ENCODE measurements around the gene JAKMIP2. TPM values are rescaled to one million over a fixed set of nuclear protein-coding genes. Genes with fewer than 3 reads are reported as not detected.
A peak's percentile ranks its signal among the peaks of the same experiment; 100 is the strongest.
"Not testable (repeated sequence)": the region's sequence is repeated elsewhere in the genome, so short reads cannot be mapped to it uniquely, and the experiment has no call there.

The JAKMIP2 gene
- 2.9 TPM for total RNA-seq
- polyA plus RNA-seq: 1 to 10 TPM in 3 of 4 donors, under 1 TPM in 1; 0.26 to 5.0 (median 2.2) TPM

DNA sequence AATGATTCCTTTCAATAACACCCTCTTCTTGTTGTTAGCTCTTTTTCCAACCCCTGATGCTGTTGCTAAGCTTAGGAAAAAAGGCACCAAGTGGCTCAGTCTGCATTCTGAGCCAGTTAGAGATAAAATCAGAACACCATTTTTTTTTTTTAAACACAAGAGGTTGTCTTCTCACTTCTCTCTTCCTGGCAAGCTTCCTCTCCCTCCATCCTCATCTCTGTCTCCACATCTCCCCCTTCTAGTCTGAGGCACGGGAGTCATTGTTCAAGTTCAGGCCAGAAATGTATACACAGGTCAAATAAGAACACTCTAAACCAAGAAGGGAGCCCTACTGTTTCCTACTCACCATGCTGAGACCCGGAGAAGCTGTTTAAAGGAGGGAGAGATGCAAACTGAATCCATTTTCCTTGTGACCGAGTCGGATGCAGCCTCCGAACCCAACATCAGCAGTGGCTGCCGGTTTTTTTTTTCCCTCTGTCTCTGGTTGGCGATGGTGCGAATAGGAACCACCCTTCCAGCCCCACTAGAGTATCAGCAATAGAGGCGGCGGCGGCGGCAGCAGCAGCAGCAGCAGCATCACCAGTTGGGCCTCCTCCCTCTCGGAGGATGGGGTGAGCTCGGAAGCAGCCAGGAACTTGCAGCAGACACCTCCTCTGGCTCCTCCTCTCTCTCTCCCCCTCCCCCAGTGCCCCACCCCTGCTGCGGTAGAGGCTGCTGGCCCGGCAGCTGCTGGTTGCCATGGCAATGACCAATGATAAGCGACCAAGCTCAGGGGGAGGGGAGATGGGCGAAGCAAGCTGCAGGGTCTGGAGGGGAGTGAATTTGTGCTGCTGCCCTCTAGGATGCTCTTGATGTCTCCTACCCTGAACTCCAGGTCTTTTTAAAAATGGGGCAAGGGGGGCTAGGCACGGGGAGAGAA, at the start of gene JAKMIP2:
Gene JAKMIP2 (minus strand): TSS at position 619 of the 919 bp plus-strand sequence. CDS start 110,922 bp downstream, outside the sequence.
- Histone ChIP-seq H3K4me1 (ENCODE audit: control insufficient read depth, insufficient read depth, low read length, poor library complexity, severe bottlenecking) (no peaks in the 10 kb centered on the region), H3K27me3 (ENCODE audit: control insufficient read depth, insufficient read depth, low read length) (no peaks in the 10 kb centered on the region), H3K4me3 (ENCODE audit: low read depth, low read length) (peak within 1 kb of the TSS; percentile 64), H3K36me3 (ENCODE audit: control insufficient read depth, insufficient read depth, low read length) (no peaks in the 10 kb centered on the region), H3K27ac (ENCODE audit: insufficient read depth, low read length, poor library complexity, severe bottlenecking) (peak within 1 kb of the TSS; percentile 45), H3K9me3 (ENCODE audit: control insufficient read depth in 2 of 2, low read length in 2 of 2) (no peaks in the 10 kb centered on the region)
- Mint-ChIP-seq H3K9me3 (no peaks in the 10 kb centered on the region), H3K27me3 (no peaks in the 10 kb centered on the region), H3K36me3 (no peaks in the 10 kb centered on the region), H3K27ac (peak within 1 kb of the TSS in 2 of 3 donors; percentile 39 to 73), H3K4me3 (peak within 1 kb of the TSS; percentile 76 to 89 (median 86)), H3K4me1 (peaks cover 5 to 25% (median 7%) of the 10 kb centered on the region in 4 donors)
- DNase-seq: peak; percentile 71 to 85 (median 74)
- peak; percentile 93 to 98 for ATAC-seq (ENCODE audit: low read depth in 2 of 2)

DNA sequence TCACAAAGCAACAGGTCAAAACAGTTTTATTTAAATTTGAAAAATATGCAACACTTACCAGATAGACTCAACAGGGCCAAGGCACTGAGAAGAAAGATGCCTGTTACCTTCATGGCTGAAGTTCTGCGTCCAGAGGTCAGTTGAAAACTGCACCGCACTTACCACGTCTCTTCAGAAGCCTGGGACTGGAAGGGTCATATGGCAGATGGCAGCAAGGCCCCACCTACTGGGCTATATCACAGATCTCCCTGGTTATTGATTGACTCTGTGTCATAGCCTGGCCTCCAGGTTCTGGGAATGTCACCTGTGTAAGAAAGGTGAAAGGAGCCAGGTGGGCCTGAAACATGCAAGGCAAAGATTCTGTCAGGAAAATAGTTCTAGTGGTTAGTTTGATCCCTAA, 48.9 kb upstream of the JAKMIP2 start, which contains the start of gene SPINK1:
Gene SPINK1 (minus strand): TSS at position 207 of the 400 bp plus-strand sequence. CDS start 94 bp downstream, at position 113.
- no peaks in the 10 kb centered on the region for H3K36me3 Mint-ChIP-seq
- H3K27ac ChIP-seq (ENCODE audit: insufficient read depth, low read length, poor library complexity, severe bottlenecking): no peak within 1 kb of the TSS
- H3K9me3 Mint-ChIP-seq: peaks cover 0 to 1% (median 0%) of the 10 kb centered on the region in 7 donors

DNA sequence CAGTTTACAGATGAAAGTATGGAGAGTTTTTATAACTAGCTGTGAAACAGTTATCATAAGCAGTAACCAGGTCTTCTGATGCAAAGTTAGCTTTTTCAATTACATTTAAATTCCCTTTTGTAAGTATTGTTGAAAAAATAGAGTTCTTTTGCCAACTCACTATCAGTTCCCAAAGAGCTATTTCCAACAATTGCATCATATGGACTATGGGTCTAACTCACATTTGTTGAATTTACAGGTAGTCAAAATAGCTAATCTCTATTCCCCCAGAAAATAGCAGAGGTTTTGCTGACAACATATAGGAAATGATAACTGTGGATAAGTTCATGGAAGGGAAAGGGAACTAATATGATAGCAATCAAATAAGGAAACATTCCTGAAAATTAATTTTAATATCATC, 47.5 kb upstream of the JAKMIP2 start:
- Mint-ChIP-seq H3K36me3 (no peaks in the 10 kb centered on the region), H3K4me3 (no peak overlapping the region), H3K27me3 (peaks cover 5% of the 10 kb centered on the region), H3K27ac (no peak overlapping the region), H3K9me3 (peaks cover 0 to 3% (median 0%) of the 10 kb centered on the region in 7 donors), H3K4me1 (no peaks in the 10 kb centered on the region)
- no peak overlapping the region for H3K27ac ChIP-seq (ENCODE audit: insufficient read depth, low read length, poor library complexity, severe bottlenecking)
- no peak overlapping the region for H3K4me3 ChIP-seq (ENCODE audit: low read depth, low read length)
- no peaks in the 10 kb centered on the region for H3K9me3 ChIP-seq (ENCODE audit: control insufficient read depth in 2 of 2, low read length in 2 of 2)
- H3K36me3 ChIP-seq (ENCODE audit: control insufficient read depth, insufficient read depth, low read length): no peaks in the 10 kb centered on the region
- H3K4me1 ChIP-seq (ENCODE audit: control insufficient read depth, insufficient read depth, low read length, poor library complexity, severe bottlenecking): no peaks in the 10 kb centered on the region
- H3K27me3 ChIP-seq (ENCODE audit: control insufficient read depth, insufficient read depth, low read length): peaks cover 2% of the 10 kb centered on the region
- ATAC-seq (ENCODE audit: low read depth in 2 of 2) (no peak), DNase-seq (no peak)

More for the DNA sequence above, 48.9 kb upstream of the JAKMIP2 start, which contains the start of gene SPINK1:
- peaks cover 5% of the 10 kb centered on the region for H3K27me3 Mint-ChIP-seq
- no peak within 1 kb of the TSS for H3K4me3 Mint-ChIP-seq
- ATAC-seq (ENCODE audit: low read depth in 2 of 2) (no peak), DNase-seq (no peak)
- no peak within 1 kb of the TSS for H3K27ac Mint-ChIP-seq
- no peaks in the 10 kb centered on the region for H3K4me1 ChIP-seq (ENCODE audit: control insufficient read depth, insufficient read depth, low read length, poor library complexity, severe bottlenecking)
- H3K4me3 ChIP-seq (ENCODE audit: low read depth, low read length): no peak within 1 kb of the TSS
- peaks cover 2% of the 10 kb centered on the region for H3K27me3 ChIP-seq (ENCODE audit: control insufficient read depth, insufficient read depth, low read length)
- H3K36me3 ChIP-seq (ENCODE audit: control insufficient read depth, insufficient read depth, low read length): no peaks in the 10 kb centered on the region
- no peaks in the 10 kb centered on the region for H3K9me3 ChIP-seq (ENCODE audit: control insufficient read depth in 2 of 2, low read length in 2 of 2)
- H3K4me1 Mint-ChIP-seq: no peaks in the 10 kb centered on the region

DNA sequence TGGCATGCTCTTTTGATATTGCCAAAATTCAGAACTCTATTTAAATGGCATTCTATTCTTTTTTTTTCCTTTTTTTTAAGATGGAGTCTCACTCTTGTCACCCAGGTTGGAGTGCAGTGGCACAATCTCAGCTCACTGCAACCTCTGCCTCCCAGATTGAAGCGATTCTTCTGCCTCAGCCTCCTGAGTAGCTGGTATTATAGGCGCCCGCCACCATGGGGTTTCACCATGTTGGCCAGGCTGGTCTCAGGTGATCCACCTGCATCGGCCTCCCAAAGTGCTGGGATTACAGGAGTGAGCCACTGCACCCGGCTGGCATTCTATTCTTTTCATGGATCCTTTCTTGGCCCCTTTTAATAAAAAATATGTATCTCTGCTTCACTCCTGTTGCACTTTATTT, 44.5 kb upstream of the JAKMIP2 start:
- H3K4me3 Mint-ChIP-seq; H3K4me1 ChIP-seq (ENCODE audit: control insufficient read depth, insufficient read depth, low read length, poor library complexity, severe bottlenecking); H3K36me3 ChIP-seq (ENCODE audit: control insufficient read depth, insufficient read depth, low read length); H3K27me3 ChIP-seq (ENCODE audit: control insufficient read depth, insufficient read depth, low read length); H3K4me3 ChIP-seq (ENCODE audit: low read depth, low read length); ATAC-seq (ENCODE audit: low read depth in 2 of 2); H3K4me1 Mint-ChIP-seq; DNase-seq; H3K36me3 Mint-ChIP-seq; H3K27me3 Mint-ChIP-seq; H3K9me3 ChIP-seq (ENCODE audit: control insufficient read depth in 2 of 2, low read length in 2 of 2); H3K27ac ChIP-seq (ENCODE audit: insufficient read depth, low read length, poor library complexity, severe bottlenecking); H3K9me3 Mint-ChIP-seq: not testable (repeated sequence)
- peak overlapping the region in 1 of 3 donors; percentile 10 for H3K27ac Mint-ChIP-seq

DNA sequence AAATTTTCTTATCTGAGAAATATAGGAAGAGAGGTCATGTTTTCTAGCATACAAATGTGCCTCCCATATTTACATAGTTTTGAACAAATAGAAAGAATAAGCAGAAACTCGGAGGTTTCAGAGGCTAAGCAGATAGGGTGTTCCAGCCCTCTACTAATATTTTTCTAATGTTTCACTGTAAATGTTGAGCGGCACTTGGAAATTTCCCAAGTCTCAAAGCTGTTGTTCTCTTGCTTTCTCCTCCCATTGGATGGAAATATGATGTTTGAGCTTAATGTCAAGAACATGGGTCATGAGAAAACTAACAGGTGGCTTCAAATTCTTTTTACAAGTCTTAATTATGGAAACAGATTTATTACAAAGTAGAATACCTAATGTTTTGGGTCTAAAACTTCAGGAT, 43.8 kb upstream of the JAKMIP2 start:
- no peaks in the 10 kb centered on the region for H3K4me1 Mint-ChIP-seq
- Histone ChIP-seq H3K4me3 (ENCODE audit: low read depth, low read length) (no peak overlapping the region), H3K36me3 (ENCODE audit: control insufficient read depth, insufficient read depth, low read length) (no peaks in the 10 kb centered on the region), H3K9me3 (ENCODE audit: control insufficient read depth in 2 of 2, low read length in 2 of 2) (no peaks in the 10 kb centered on the region), H3K27ac (ENCODE audit: insufficient read depth, low read length, poor library complexity, severe bottlenecking) (no peak overlapping the region), H3K27me3 (ENCODE audit: control insufficient read depth, insufficient read depth, low read length) (peaks cover 2% of the 10 kb centered on the region), H3K4me1 (ENCODE audit: control insufficient read depth, insufficient read depth, low read length, poor library complexity, severe bottlenecking) (no peaks in the 10 kb centered on the region)
- H3K27ac Mint-ChIP-seq: no peak overlapping the region
- H3K27me3 Mint-ChIP-seq: peaks cover 5% of the 10 kb centered on the region
- ATAC-seq (ENCODE audit: low read depth in 2 of 2): no peak
- H3K9me3 Mint-ChIP-seq: peaks cover 0 to 3% (median 0%) of the 10 kb centered on the region in 7 donors
- no peak overlapping the region for H3K4me3 Mint-ChIP-seq
- no peaks in the 10 kb centered on the region for H3K36me3 Mint-ChIP-seq
- no peak for DNase-seq

DNA sequence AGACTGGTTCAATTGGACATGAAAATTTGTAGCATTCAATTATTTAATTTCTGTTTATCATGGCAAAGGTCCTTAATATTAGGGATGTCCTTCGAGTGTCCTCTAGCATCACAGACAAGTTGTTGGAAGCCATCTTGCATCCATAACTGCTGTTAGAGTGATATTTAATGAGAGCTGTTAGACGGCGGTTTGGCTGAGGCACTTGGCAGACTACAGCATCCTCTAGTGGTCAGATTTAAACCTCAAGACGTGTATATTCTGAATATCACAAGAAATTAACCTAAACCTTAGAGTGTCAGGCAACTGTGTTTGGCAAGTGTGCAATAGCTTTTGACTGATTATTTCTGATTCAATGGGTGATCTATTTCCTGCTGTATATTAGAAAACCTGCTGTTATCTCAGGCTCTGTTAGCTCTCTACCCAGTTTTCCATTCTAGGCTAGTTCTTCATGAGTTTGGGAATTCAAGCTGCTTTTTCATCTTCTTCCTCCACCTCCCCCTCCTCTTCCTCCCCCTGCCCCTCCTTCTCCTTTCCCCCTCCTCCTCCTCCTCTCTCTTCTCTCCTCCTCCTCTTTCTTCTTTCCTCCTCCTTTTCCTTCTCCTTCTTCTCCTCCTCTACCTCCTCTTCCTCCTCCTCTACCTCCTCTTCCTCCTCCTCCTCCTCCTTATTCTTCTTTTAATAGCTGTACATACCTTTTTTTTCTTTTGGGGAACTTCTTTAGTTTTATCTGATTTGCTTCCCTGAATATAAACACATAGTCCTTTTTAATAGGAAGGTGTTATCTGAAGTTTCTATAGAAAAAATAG, 40.4 kb upstream of the JAKMIP2 start:
- no peaks in the 10 kb centered on the region for H3K27me3 ChIP-seq (ENCODE audit: control insufficient read depth, insufficient read depth, low read length)
- H3K36me3 ChIP-seq (ENCODE audit: control insufficient read depth, insufficient read depth, low read length): no peaks in the 10 kb centered on the region
- Mint-ChIP-seq H3K4me1 (no peaks in the 10 kb centered on the region), H3K4me3 (no peak overlapping the region), H3K36me3 (no peaks in the 10 kb centered on the region), H3K27ac (no peak overlapping the region), H3K9me3 (peaks cover 0 to 3% (median 0%) of the 10 kb centered on the region in 7 donors), H3K27me3 (no peaks in the 10 kb centered on the region)
- H3K27ac ChIP-seq (ENCODE audit: insufficient read depth, low read length, poor library complexity, severe bottlenecking): no peak overlapping the region
- H3K4me1 ChIP-seq (ENCODE audit: control insufficient read depth, insufficient read depth, low read length, poor library complexity, severe bottlenecking): no peaks in the 10 kb centered on the region
- ATAC-seq (ENCODE audit: low read depth in 2 of 2) (peak; percentile 53 to 72), DNase-seq (peak; percentile 2 to 59 (median 28))
- no peak overlapping the region for H3K4me3 ChIP-seq (ENCODE audit: low read depth, low read length)
- no peaks in the 10 kb centered on the region for H3K9me3 ChIP-seq (ENCODE audit: control insufficient read depth in 2 of 2, low read length in 2 of 2)

DNA sequence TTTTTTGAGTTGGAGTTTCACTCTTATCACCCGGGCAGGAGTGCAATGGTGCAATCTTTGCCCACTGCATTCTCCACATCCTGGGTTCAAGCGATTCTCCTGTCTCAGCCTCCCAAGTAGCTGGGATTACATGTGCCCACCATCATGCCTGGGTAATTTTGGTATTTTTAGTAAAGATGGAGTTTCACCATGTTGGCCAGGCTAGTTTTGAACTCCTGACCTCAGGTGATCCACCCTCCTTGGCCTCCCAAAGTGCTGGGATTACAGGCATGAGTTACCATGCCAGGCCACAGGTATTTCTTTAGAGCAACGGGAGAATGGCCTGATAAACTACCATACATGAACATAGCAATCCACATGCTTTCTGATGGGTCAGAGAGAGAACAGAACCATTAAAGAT, 39.7 kb upstream of the JAKMIP2 start:
- H3K4me3 Mint-ChIP-seq; H3K4me1 Mint-ChIP-seq; DNase-seq; H3K9me3 ChIP-seq (ENCODE audit: control insufficient read depth in 2 of 2, low read length in 2 of 2); H3K27me3 ChIP-seq (ENCODE audit: control insufficient read depth, insufficient read depth, low read length); ATAC-seq (ENCODE audit: low read depth in 2 of 2); H3K36me3 ChIP-seq (ENCODE audit: control insufficient read depth, insufficient read depth, low read length); H3K9me3 Mint-ChIP-seq; H3K4me1 ChIP-seq (ENCODE audit: control insufficient read depth, insufficient read depth, low read length, poor library complexity, severe bottlenecking); H3K4me3 ChIP-seq (ENCODE audit: low read depth, low read length); H3K27me3 Mint-ChIP-seq; H3K27ac Mint-ChIP-seq; H3K27ac ChIP-seq (ENCODE audit: insufficient read depth, low read length, poor library complexity, severe bottlenecking); H3K36me3 Mint-ChIP-seq: not testable (repeated sequence)
